Right atrium auricular region (tissue), 2 donors: ENCODE measurements around the gene AP3B1. TPM values are rescaled to one million over a fixed set of nuclear protein-coding genes. Genes with fewer than 3 reads are reported as not detected.

Experiments
- DNase-seq: peaks from one replicate; pipeline ENCODE4 v3.0.0-alpha.2; 2019; ENCODE audit warnings: low spot score
- H3K27ac ChIP-seq, 2 donors: fragments of 200-600 bp; sonication (generic); 1 replicate in 1 of 2; 2 replicates in 1 of 2; pipeline ENCODE4 v1.5.1; 2016 to 2019
- H3K27me3 ChIP-seq, 2 donors: fragments of 200-600 bp; sonication (generic); one replicate each; pipeline versions ENCODE4 v1.5.1 to v1.6.0; 2017 to 2019
- H3K36me3 ChIP-seq: fragments of 200-600 bp; sonication (generic); one replicate; pipeline ENCODE4 v1.5.1; 2016
- H3K4me1 ChIP-seq, 2 donors: fragments of 200-600 bp; sonication (generic); one replicate each; pipeline versions ENCODE4 v1.5.1 to v1.6.0; 2017 to 2019
- H3K4me3 ChIP-seq, 2 donors: fragments of 200-600 bp; sonication (generic); 1 replicate in 1 of 2; 2 replicates in 1 of 2; pipeline ENCODE4 v1.5.1; 2017 to 2019; ENCODE audit warnings: mild to moderate bottlenecking in 1 of 2, moderate library complexity in 1 of 2
- H3K9me3 ChIP-seq, 2 donors: fragments of 200-600 bp; sonication (generic); one replicate each; pipeline ENCODE4 v1.5.1; 2019
- total RNA-seq, 2 donors: library from RNA; depleted of rRNA; stranded (reverse); fragments of >200 nt; gene quantifications; one replicate each; pipeline ENCODE4 v1.1.0, GENCODE V29; 2016
- TF ChIP-seq, protein P1 (sequence below), 2 donors: fragments of 200-600 bp; sonication (generic); IDR thresholded peaks; one replicate each; pipeline ENCODE4 v1.5.1; 2019; ENCODE audit warnings: antibody characterized with exemption in 2 of 2

The AP3B1 gene
- total RNA-seq, 2 donors from 2014 or later, result 22.4 to 25.7 TPM

DNA sequence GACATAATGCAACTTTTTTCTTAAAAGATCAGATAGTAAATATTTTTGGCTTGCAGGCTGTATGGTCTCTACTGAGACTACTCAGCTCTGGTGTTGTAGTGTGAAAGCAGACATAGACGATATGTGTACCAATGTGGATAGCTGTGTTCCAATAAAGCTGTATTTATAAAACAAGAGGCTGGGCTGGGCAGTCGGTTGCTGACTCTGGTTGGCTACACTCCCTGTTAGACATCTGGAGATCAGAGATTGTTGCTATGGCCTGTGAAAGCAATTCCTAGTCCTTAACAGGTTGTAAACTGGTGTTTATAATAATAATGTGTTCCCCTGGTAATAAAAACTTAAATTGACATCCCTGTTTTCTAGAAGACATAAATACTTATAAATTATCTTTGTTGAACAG, 41.5 kb upstream of the AP3B1 start:
- Histone ChIP-seq H3K36me3 (no peaks in the 10 kb centered on the region), H3K4me1 (no peaks in the 10 kb centered on the region), H3K27ac (no peak overlapping the region), H3K4me3 (no peak overlapping the region), H3K27me3 (no peaks in the 10 kb centered on the region), H3K9me3 (peaks cover 0 to 15% of the 10 kb centered on the region in 2 donors)
- no peak for DNase-seq
- TF ChIP-seq, protein P1, sequence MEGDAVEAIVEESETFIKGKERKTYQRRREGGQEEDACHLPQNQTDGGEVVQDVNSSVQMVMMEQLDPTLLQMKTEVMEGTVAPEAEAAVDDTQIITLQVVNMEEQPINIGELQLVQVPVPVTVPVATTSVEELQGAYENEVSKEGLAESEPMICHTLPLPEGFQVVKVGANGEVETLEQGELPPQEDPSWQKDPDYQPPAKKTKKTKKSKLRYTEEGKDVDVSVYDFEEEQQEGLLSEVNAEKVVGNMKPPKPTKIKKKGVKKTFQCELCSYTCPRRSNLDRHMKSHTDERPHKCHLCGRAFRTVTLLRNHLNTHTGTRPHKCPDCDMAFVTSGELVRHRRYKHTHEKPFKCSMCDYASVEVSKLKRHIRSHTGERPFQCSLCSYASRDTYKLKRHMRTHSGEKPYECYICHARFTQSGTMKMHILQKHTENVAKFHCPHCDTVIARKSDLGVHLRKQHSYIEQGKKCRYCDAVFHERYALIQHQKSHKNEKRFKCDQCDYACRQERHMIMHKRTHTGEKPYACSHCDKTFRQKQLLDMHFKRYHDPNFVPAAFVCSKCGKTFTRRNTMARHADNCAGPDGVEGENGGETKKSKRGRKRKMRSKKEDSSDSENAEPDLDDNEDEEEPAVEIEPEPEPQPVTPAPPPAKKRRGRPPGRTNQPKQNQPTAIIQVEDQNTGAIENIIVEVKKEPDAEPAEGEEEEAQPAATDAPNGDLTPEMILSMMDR (IDR thresholded peaks at IDR 0.05), result no peak

DNA sequence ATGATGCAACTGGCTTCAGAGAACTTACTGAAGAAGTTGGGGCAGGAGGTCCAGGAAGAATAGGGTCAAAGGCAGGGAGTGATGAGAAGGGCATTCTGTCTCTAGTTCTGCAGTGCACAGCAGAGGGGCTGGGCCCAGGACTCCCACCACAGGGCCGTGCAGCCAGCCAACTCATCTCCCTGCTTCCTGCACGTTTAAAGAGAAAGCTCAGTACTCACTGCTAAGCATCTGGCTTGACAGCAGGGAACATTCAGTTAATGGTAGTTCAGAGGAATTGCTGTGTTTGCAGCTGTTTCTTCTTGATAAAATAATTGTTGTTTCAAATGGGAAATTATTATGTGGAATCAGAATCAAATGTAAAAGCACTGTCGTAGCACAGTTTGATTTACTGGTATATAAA, 40.3 kb upstream of the AP3B1 start:
- peaks cover 0 to 15% of the 10 kb centered on the region in 2 donors for H3K9me3 ChIP-seq
- no peaks in the 10 kb centered on the region for H3K27me3 ChIP-seq
- no peak overlapping the region for H3K27ac ChIP-seq
- H3K36me3 ChIP-seq, result no peaks in the 10 kb centered on the region
- no peaks in the 10 kb centered on the region for H3K4me1 ChIP-seq
- TF ChIP-seq, protein P1 (IDR thresholded peaks at IDR 0.05), result no peak
- no peak for DNase-seq
- H3K4me3 ChIP-seq, result no peak overlapping the region

DNA sequence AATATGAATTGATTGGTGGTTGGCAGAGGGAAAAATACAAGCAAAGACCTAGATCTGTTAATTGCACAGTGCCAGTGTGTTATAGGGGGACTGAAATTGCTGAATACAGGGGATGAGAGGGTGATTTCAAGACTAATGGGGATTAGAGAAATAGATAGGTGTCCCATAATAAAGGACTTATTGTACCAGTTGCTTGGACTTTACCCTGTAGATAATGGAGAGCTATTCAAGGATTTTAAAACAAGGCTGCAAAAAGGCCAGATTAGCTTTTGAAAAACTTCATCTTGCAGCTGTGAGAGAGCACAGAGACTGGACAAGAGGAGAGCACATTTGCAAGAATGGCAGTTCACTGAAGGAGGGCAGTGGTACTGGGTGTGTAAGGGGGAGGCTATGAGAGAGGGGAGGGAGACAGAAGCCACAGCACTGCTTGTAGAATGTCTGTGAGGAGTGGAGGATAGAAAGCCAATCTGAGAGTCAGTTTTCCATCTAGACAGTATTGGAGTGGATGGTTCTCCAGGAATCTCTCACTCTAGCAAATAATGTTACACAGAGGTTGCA, 37.1 kb upstream of the AP3B1 start:
- TF ChIP-seq, protein P1 (IDR thresholded peaks at IDR 0.05), result no peak
- Histone ChIP-seq H3K4me3 (no peak overlapping the region), H3K4me1 (no peaks in the 10 kb centered on the region), H3K27ac (no peak overlapping the region), H3K36me3 (no peaks in the 10 kb centered on the region), H3K27me3 (no peaks in the 10 kb centered on the region), H3K9me3 (no peaks in the 10 kb centered on the region)
- DNase-seq, result no peak

DNA sequence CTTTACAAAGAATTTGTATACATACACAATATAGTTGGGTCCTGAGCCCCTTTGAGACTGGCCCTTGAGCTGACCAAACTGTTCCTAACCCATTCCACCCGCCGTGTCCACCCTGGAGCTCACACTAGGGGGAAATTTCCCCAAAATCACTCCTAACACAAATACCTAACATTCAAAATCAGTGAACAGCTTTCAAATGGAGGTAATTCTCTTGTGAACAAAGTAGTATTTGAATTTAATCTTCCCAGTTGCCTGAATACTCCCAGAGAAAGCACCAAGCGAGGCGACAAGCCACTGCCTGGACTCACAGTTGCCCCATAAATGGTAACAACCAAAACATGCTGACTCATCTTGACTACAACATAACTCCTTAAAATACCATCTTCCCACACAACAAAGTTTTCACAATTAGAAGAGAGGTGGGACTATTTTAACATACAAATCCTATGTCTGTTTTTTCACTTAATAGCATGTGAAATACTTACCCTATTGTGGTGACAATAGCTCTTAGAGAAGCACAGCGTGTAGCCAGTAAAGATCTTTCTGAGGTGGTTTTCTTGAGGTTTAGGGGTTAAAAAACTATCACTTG, 34.2 kb upstream of the AP3B1 start:
- H3K4me3 ChIP-seq, result no peak overlapping the region
- no peak overlapping the region for H3K27ac ChIP-seq
- no peaks in the 10 kb centered on the region for H3K27me3 ChIP-seq
- H3K9me3 ChIP-seq, result no peaks in the 10 kb centered on the region
- H3K36me3 ChIP-seq, result no peaks in the 10 kb centered on the region
- no peak for DNase-seq
- no peaks in the 10 kb centered on the region for H3K4me1 ChIP-seq
- TF ChIP-seq, protein P1 (IDR thresholded peaks at IDR 0.05), result no peak

GRCh38 chr5:78327761-78328510, 33.4 kb upstream of the AP3B1 start:
- TF ChIP-seq, protein P1 (IDR thresholded peaks at IDR 0.05), result no peak
- no peak overlapping the region for H3K4me3 ChIP-seq
- no peaks in the 10 kb centered on the region for H3K36me3 ChIP-seq
- H3K4me1 ChIP-seq, result no peaks in the 10 kb centered on the region
- H3K27ac ChIP-seq, result no peak overlapping the region
- no peak for DNase-seq
- H3K9me3 ChIP-seq, result no peaks in the 10 kb centered on the region
- H3K27me3 ChIP-seq, result no peaks in the 10 kb centered on the region
